ENCODE data around the gene DRG2. TPM values are rescaled to one million over a fixed set of nuclear protein-coding genes. Genes with fewer than 3 reads are reported as not detected.

DRG2 gene
- total RNA-seq, 1 experiment from 2014 or later = 52.0 TPM

DNA sequence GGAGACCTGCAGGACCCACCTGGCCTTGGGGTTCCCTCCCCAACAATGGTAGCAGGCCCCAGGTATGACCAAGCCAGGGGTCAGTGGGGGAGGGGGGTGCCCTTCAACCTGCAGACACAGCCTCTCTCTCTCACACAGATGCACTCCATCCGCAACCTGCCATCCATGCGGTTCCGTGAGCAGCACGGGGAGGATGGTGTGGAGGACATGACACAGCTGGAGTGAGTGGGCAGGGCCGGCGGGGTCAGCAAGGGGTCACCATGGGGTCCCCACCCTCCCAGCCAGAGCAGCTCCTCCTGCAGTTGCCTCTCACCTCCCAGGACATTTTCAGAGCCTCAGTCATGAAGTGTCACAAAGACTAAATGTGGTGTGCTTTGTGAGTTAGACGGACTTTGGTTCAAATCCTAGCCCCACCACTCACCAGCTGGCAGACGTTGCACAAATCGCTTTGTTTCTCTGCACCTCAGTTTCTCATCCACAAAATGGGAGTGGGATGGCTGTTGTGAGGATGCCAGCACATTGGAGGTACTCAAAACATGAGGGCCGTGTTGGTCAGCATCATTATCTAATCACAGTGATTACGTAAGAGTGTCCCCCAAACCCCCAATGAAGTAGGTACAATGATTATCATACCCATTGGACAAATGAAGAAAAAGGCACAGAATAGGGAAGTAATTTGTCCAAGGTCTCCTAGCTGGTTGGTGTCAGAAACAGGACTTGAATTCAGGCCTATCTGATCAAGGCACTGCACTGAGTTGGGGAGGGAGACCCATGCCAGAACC lies 36.8 kb downstream of the DRG2 start:
- peaks cover 2 to 4% (median 3%) of the 10 kb centered on the region in 3 experiments; a peak in 5 of 7 replicates for H3K36me3 Mint-ChIP-seq (ENCODE audit: insufficient read depth in 1 of 3, low read depth in 3 of 3)
- H2AFZ ChIP-seq (ENCODE audit: low read length) = no peak overlapping the region
- no peaks in the 10 kb centered on the region for H3K4me1 ChIP-seq (ENCODE audit: insufficient read depth, low read length)
- TF ChIP-seq, protein P1, sequence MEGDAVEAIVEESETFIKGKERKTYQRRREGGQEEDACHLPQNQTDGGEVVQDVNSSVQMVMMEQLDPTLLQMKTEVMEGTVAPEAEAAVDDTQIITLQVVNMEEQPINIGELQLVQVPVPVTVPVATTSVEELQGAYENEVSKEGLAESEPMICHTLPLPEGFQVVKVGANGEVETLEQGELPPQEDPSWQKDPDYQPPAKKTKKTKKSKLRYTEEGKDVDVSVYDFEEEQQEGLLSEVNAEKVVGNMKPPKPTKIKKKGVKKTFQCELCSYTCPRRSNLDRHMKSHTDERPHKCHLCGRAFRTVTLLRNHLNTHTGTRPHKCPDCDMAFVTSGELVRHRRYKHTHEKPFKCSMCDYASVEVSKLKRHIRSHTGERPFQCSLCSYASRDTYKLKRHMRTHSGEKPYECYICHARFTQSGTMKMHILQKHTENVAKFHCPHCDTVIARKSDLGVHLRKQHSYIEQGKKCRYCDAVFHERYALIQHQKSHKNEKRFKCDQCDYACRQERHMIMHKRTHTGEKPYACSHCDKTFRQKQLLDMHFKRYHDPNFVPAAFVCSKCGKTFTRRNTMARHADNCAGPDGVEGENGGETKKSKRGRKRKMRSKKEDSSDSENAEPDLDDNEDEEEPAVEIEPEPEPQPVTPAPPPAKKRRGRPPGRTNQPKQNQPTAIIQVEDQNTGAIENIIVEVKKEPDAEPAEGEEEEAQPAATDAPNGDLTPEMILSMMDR (conservative IDR thresholded peaks at IDR 0.05) = no peak
- no peak overlapping the region for H3K4me3 Mint-ChIP-seq
- no peak overlapping the region for H3K56ac ChIP-seq (ENCODE audit: insufficient read length, low read depth, low read length)
- H3K14ac ChIP-seq (ENCODE audit: insufficient read depth, low read length) = no peak overlapping the region
- no peak overlapping the region for H3K23ac ChIP-seq (ENCODE audit: insufficient read length, low read depth, low read length)
- H3K9me3 Mint-ChIP-seq = peaks cover 6% of the 10 kb centered on the region in 2 experiments
- H3K4ac ChIP-seq (ENCODE audit: low read depth, low read length) = no peak overlapping the region
- WGBS (ENCODE audit: extremely low coverage, insufficient read length, low lambda C conversion rate) = no CpG with 5 or more reads among the region's 11 CpGs
- no peaks in the 10 kb centered on the region for H3K79me1 ChIP-seq (ENCODE audit: insufficient read depth, low read depth, low read length, poor library complexity, severe bottlenecking)
- no peak overlapping the region for H4K91ac ChIP-seq (ENCODE audit: insufficient read length, low read depth, low read length)
- peaks cover 20% of the 10 kb centered on the region for H3K27me3 Mint-ChIP-seq (ENCODE audit: low read depth)
- H3K9ac ChIP-seq (ENCODE audit: extremely low read depth, insufficient read length, low read length) = no peak overlapping the region
- no peak overlapping the region for H4K8ac ChIP-seq (replicated peaks; ENCODE audit: insufficient read length, low read depth, low read length)
- no peaks in the 10 kb centered on the region for H3K79me2 ChIP-seq (ENCODE audit: insufficient read depth, low read length)
- H4K20me1 ChIP-seq (ENCODE audit: control insufficient read depth, insufficient read depth, insufficient read length) = no peaks in the 10 kb centered on the region
- no peak overlapping the region for H2AK5ac ChIP-seq (ENCODE audit: insufficient read length, low read length)
- H2BK5ac ChIP-seq (ENCODE audit: insufficient read length, low read length) = no peak overlapping the region
- DNase-seq = no peak
- H3K4me1 Mint-ChIP-seq = no peaks in the 10 kb centered on the region
- H3K9me3 ChIP-seq (ENCODE audit: control insufficient read depth, low read depth, low read length) = no peaks in the 10 kb centered on the region
- no peak overlapping the region for H3K18ac ChIP-seq (ENCODE audit: insufficient read length, low read depth, low read length)
- no peak overlapping the region for H2BK120ac ChIP-seq (ENCODE audit: low read depth, low read length, poor library complexity, severe bottlenecking)
- H3K23me2 ChIP-seq (ENCODE audit: insufficient read length, low read depth, low read length, poor library complexity, severe bottlenecking) = no peaks in the 10 kb centered on the region
- no peak overlapping the region for H2BK20ac ChIP-seq (ENCODE audit: low read depth, low read length, poor library complexity, severe bottlenecking)
- H2BK15ac ChIP-seq (ENCODE audit: low read depth, low read length) = no peak overlapping the region
- no peak overlapping the region for H3K4me2 ChIP-seq (ENCODE audit: insufficient read depth, insufficient read length, low read length)
- no peak overlapping the region for H3K27ac Mint-ChIP-seq
- H3T11ph ChIP-seq (ENCODE audit: low read length) = no peak overlapping the region
- no peaks in the 10 kb centered on the region for H3K27me3 ChIP-seq (ENCODE audit: insufficient read depth, low read length)
- no peak overlapping the region for H4K5ac ChIP-seq (ENCODE audit: insufficient read length, low read depth, low read length)
- H2BK12ac ChIP-seq (ENCODE audit: insufficient read length, low read depth, low read length) = no peak overlapping the region
- no peak overlapping the region for H3K27ac ChIP-seq (ENCODE audit: insufficient read length, low read depth, low read length)

Data from H9 (cell line).